NAMALWA (cell line): ENCODE results near the gene ZNF143.
A peak's percentile ranks its signal among the peaks of the same experiment; 100 is the strongest.

ENCODE experiments used
- DNase-seq: peaks from one replicate; pipeline ENCODE4 v3.0.0-alpha.2; 2015; ENCODE audit warnings: low spot score

The ZNF143 gene

GRCh38 chr11:9575260-9576240, 114.7 kb downstream of the ZNF143 start:
- DNase-seq: peak; percentile 47

GRCh38 chr11:9576701-9577381, 116.0 kb downstream of the ZNF143 start:
- DNase-seq: no peak

- DNase-seq: no peak
Observed at GRCh38 chr11:9577556-9577955, 116.7 kb downstream of the ZNF143 start.
